COLO668 (cell line): Measurements from ENCODE around the gene GNAQ.
A peak's percentile ranks its signal among the peaks of the same experiment; 100 is the strongest.
"Not testable (repeated sequence)": the region's sequence is repeated elsewhere in the genome, so short reads cannot be mapped to it uniquely, and the experiment has no call there.

ENCODE experiments used
- DNase-seq: peaks from one replicate; lab custom pipeline; 2025; ENCODE audit not compliant: unreplicated experiment; lab: John Stamatoyannopoulos, UW

The GNAQ gene

GRCh38 chr9:77748214-77748772, 283.3 kb downstream of the GNAQ start:
- no peak for DNase-seq

DNA sequence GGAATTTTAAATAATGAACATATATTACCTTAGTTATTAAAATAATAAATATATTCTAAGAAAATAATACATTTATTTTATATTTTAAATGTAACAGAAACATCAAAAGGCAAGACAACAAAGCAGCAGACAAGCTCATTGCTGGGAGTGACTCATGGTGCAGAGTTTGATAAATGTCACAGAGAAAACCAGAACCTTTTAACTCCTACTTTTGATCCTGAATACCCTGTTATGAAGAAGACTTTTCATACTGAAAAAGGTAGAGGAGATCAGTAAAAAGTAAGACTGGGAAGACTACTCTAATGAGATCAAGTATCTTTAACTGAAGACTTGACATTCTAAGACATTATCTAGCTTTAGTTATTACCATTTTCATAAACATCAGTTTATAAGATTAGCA, 284.4 kb downstream of the GNAQ start:
- DNase-seq, result no peak

DNA sequence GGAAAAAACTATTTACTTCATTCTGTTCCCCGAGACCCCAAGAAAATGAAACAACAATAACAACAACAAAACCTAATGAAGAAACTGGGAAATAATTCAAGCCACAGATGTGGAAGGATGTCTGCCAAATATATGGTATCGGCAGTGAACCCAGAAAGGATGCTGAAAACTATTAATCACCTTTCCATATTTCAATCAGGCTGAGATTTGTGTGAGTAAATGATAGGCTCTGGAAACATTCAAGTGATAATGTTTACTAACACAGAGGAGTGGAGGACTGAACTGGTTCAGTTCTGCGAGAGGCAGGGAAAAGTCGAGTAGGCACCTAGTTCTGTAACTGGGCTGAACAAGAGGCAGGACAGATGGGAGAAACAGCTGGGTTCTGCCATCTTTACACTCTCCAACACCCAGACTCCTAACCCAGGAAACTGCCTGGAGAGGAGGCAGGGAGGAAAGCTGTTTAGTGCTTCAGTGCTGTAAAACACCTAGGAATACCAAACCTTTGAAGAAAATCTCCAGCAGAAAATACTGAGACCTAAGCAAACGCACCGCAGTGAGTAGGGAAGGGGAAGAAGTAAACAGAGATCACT, 286.7 kb downstream of the GNAQ start:
- no peak for DNase-seq

DNA sequence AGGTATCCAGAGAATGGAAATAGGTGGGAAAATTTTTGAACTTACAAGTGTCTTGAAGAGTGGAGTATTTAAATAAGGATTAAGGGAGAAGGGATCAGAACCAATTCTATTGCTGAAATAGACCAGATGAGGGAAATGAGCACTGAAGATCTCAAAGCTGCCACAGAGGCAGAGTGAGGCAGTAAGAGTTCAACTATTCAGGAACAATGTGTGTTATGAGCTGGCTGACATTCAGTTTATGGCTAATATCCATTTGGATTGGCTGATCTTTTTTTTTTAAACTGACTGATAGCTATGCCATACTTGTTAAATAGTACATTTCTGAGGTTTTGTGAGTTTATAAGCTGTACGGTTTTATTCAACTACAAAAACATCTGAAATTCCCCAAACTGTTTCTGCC, 288.2 kb downstream of the GNAQ start:
- no peak for DNase-seq

GRCh38 chr9:77738932-77739331, 292.7 kb downstream of the GNAQ start:
- DNase-seq, result no peak

GRCh38 chr9:77735494-77735893, 296.1 kb downstream of the GNAQ start:
- no peak for DNase-seq

GRCh38 chr9:77731930-77732329, 299.7 kb downstream of the GNAQ start:
- peak; percentile 69 for DNase-seq

DNA sequence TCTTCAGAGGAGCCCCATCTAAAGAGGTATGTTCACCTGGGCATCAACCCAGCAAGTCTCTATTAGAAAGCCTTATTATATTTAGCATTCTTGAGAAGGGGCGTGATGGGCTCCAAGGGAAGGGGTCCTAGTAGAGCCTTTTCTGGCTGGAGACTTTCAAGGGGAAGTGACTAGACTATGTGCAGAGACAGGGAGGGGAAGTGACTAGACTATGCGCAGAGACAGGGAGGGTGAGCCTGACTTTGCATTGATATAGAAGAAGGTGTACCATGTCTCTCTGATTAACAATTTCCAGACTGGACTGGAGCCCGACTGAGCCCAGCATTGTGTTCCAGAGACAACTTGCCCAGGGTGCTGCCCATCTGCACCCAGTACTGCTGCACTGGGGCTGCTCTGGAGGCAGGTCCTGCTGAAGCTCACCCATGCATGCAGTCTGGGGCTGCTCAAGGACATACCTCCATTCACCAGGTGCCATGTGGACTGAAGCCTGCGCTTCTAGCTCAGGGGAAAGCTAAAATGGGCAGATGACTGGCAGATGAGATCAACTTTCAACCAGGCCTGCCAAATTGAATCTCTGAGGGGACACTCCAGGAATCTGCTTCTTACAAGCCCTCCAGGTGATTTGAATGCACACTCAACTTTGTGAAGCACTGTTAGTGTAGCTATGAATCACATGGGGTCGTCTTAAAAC, 300.5 kb downstream of the GNAQ start:
- peak; percentile 50 for DNase-seq

DNA sequence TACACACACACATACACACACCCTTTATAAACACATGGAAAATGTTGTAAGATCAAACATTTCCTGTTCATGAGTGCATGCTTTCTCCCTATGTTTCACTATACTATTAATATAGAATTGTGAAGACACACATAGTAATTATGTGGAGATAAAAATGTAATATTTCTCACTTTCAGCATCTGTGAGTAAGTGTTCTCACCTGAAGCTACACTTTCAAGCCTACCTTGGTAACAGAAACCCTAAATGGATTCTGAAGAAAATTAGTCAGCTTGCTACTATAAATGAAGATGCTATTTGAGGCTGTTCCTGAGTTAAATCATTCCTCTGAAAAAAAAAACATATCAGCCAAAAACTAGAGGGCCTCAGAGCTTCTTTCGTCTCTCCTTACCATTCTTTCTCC, 302.4 kb downstream of the GNAQ start:
- DNase-seq, result no peak

- DNase-seq, result no peak
Observed at GRCh38 chr9:77726814-77727213, 304.8 kb downstream of the GNAQ start.

DNA sequence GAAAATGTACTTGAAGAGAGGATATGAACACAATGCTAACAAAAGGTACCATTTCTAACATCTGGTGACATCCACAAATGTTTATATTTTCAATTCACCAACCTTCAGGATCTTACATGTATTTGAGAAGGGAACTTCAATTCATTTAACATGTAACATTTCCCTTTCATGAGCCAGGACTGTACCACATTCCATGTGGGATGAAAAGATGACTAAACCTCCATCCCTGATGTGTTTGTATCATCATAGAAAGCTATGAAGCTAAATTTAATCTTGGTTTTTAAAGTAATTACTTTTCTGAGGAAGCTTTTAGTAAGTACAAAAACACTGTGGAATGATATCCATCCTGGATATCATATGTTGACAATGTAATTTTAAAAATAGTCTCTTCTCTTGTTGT, 305.3 kb downstream of the GNAQ start:
- DNase-seq, result no peak

DNA sequence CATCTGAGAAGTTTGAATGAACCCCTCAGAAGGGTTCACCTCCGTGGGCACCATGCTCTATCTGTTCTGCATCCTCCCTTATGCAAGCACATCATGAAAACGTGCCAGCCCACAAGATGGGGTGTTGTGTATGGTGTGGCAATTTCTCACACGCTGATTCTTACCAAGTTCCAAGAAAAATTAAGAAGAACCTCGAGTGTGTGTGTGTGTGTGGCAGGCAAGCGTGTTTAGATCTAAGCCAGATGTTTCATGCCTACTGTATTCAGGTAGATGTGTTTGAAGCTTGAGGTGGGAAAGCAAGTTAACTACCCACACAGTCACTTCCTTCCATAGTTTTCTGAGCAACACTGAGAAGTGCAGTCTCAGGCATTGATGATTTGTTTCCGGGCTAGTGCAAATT, 305.8 kb downstream of the GNAQ start:
- DNase-seq, result no peak

GRCh38 chr9:77725046-77725694, 306.4 kb downstream of the GNAQ start:
- DNase-seq, result no peak

GRCh38 chr9:77721156-77721555, 310.5 kb downstream of the GNAQ start:
- not testable (repeated sequence) for DNase-seq

DNA sequence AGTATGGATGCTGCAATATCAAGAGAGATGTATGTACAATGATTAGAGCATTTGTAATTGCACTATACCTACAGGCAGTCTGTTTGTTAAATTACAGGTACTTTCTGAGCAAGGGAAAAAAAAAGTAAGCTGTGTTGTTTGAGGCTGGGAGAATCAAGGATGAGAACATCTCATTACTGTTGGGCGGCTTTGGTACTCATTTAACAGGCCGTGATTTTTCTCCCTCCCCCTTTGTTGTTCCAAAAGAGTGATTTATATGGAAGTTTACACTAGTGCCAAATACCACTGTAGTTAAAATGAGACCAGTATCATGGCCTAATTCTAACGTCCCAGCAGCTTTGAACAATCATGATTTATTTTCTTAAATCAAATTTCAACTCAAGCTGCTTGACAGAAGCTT, 312.3 kb downstream of the GNAQ start:
- DNase-seq, result no peak

GRCh38 chr9:77718298-77718640, 313.3 kb downstream of the GNAQ start:
- not testable (repeated sequence) for DNase-seq

GRCh38 chr9:77717608-77718297, 313.9 kb downstream of the GNAQ start:
- DNase-seq, result not testable (repeated sequence)

DNA sequence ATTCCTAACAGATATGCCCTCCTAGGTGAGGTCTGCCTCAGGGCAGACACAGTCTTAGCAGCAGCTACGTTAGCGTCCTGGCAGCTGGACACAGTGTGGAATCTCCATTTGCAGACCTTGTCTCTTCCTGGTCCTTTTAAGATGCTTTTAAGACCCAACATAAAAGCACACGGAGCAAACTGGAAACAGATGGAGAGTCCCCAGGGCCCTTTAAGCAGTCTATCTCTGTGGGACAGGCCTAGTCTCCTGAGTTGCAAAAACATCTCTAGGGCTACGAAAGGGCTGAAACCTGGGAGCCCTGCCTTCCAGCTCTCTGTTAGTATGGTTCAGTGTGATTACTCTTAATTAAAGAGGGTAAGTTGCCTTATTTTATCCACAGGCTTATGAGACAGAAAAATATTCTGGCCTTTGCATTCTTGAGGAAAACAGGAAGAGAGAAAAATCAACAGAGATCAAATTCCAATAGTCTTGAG, 317.5 kb downstream of the GNAQ start:
- DNase-seq, result no peak

GRCh38 chr9:77712533-77713130, 319.0 kb downstream of the GNAQ start:
- DNase-seq, result no peak

- no peak for DNase-seq
Observed at GRCh38 chr9:77710965-77711648, 320.5 kb downstream of the GNAQ start.

DNA sequence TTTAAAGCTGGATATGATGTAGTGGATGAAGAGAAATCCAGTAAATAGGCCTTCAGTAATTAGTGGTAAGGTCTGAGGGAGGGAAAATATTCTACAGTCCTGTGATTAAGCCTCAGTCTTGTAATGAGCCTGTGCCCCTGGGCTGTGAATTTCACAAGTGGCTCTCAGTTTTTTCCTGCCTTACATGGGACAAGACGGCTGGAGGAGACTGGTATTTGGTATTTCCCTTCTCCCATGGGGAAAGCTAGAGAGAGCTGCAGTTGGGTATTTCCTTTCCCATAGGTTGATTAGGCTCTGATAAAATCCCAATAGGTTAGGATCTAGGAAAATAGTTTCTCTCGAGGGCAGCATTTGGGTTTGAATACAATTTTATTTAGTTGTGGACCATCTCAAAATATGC, 321.3 kb downstream of the GNAQ start:
- no peak for DNase-seq
